Measurements from ENCODE around the gene NUAK1. TPM values are rescaled to one million over a fixed set of nuclear protein-coding genes. Genes with fewer than 3 reads are reported as not detected.
A peak's percentile ranks its signal among the peaks of the same experiment; 100 is the strongest.

Gene NUAK1
- total RNA-seq, 2 donors from 2014 or later, result not detected

DNA sequence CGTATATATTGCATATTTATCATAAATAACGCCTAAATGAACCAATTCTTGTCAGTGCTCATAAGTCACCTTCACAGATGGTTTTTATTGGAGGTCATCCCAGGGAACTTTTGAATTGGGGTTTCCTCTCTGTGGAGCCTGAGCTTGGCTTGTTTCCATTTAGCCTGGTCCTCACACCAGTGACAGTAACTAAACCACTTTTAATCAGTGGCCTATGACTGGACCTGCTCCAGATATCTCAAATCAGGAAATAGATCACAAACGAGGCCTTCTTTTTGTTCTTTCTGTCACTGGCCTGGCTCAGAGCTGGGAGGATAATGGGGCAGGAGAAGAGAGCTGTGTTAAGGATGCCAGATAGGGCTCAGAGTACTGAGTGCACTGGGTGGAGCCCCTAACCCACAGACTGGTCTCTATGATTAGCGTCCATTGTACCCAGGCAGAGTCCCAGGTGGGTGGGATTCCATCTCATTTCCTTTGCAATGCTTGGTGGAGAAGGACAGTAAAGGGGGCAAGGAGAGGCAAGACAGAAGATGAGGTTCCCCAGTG lies 92.4 kb downstream of the NUAK1 start:
- DNase-seq (ENCODE audit: low spot score in 2 of 2), result no peak
- no peaks in the 10 kb centered on the region for H3K36me3 Mint-ChIP-seq
- H3K27ac Mint-ChIP-seq, result no peak overlapping the region
- no peak for ATAC-seq
- no peaks in the 10 kb centered on the region for H3K9me3 Mint-ChIP-seq

DNA sequence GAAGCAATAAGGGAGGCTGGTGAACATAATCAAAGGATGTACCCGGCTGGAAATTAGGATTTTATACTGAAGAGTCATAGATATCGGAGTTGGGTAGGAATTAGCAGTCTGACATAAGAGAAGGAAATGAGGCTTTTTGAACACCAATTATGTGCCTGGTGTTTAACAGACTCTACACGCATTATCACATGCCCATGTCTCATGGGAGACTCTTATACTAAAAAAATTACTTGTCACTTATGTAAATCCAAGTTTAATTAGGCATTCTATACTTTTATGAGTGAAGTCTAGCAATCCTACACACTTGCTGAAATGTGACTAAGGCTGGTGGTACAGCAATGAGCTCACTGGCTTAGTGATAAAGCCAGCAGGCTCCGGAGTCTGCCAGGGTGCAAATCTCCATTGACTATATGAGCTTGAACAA lies 93.5 kb downstream of the NUAK1 start:
- Mint-ChIP-seq H3K9me3 (no peaks in the 10 kb centered on the region), H3K36me3 (no peaks in the 10 kb centered on the region), H3K27ac (no peak overlapping the region)
- DNase-seq (ENCODE audit: low spot score in 2 of 2) (no peak), ATAC-seq (no peak)

- no peak for ATAC-seq
- H3K9me3 Mint-ChIP-seq, result no peaks in the 10 kb centered on the region
- DNase-seq (ENCODE audit: low spot score in 2 of 2), result no peak
- no peaks in the 10 kb centered on the region for H3K36me3 Mint-ChIP-seq
- no peak overlapping the region for H3K27ac Mint-ChIP-seq
Observed at GRCh38 chr12:106044773-106045172, 94.0 kb downstream of the NUAK1 start.

GRCh38 chr12:106042037-106042436 lies 96.7 kb downstream of the NUAK1 start:
- Mint-ChIP-seq H3K9me3 (no peaks in the 10 kb centered on the region), H3K27ac (no peak overlapping the region), H3K36me3 (no peaks in the 10 kb centered on the region)
- DNase-seq (ENCODE audit: low spot score in 2 of 2) (no peak), ATAC-seq (no peak)

GRCh38 chr12:106040521-106040920 lies 98.2 kb downstream of the NUAK1 start:
- DNase-seq (ENCODE audit: low spot score in 2 of 2) (no peak), ATAC-seq (no peak)
- H3K36me3 Mint-ChIP-seq, result no peaks in the 10 kb centered on the region
- no peaks in the 10 kb centered on the region for H3K9me3 Mint-ChIP-seq
- no peak overlapping the region for H3K27ac Mint-ChIP-seq

- Mint-ChIP-seq H3K9me3 (no peaks in the 10 kb centered on the region), H3K36me3 (no peaks in the 10 kb centered on the region), H3K27ac (no peak overlapping the region)
- ATAC-seq (no peak), DNase-seq (ENCODE audit: low spot score in 2 of 2) (no peak)
Observed at GRCh38 chr12:106039646-106040404, 98.9 kb downstream of the NUAK1 start.

GRCh38 chr12:106039242-106039641 lies 99.5 kb downstream of the NUAK1 start:
- H3K36me3 Mint-ChIP-seq, result no peaks in the 10 kb centered on the region
- no peak overlapping the region for H3K27ac Mint-ChIP-seq
- no peak for ATAC-seq
- no peak for DNase-seq (ENCODE audit: low spot score in 2 of 2)
- H3K9me3 Mint-ChIP-seq, result no peaks in the 10 kb centered on the region

DNA sequence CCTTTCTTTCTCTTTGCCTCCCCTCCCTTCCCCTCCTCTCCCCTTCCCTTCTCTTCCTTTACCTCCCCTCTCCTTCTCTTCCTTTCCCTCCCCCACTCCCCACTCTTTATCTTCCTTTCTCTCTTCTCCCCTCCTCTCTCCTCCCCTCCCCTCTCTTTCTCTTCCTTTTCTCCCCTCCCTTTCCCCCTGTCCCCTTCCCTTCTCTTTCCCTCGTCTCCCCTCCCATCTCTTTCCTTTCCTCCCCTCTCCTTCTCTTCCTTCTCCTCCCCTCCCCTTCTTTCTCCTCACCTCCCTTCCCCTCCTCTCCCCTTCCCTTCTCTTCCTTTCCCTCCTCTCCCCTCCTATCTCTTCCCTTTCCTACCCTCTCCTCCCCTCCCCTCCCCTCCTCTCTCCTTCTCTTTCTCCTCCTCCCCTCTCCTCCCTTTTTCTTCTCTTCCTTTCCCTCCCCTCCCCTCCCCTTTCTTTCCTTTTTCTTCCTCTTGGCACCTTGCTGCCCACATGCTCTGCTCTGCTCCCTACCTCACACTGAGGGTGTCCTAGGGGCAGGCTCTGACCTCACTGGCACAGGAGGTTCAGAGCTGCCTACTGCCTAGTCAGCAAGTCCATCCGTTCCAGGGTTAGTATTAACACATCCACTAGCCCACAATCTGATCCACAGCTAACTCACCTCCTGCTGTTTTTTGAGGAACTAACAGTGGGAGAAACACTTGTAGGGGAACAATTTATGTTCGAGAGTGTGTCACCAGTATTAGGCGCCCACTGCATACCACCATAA lies 101.0 kb downstream of the NUAK1 start:
- no peaks in the 10 kb centered on the region for H3K36me3 Mint-ChIP-seq
- DNase-seq (ENCODE audit: low spot score in 2 of 2) (no peak), ATAC-seq (no peak)
- no peak overlapping the region for H3K27ac Mint-ChIP-seq
- H3K9me3 Mint-ChIP-seq, result no peaks in the 10 kb centered on the region

DNA sequence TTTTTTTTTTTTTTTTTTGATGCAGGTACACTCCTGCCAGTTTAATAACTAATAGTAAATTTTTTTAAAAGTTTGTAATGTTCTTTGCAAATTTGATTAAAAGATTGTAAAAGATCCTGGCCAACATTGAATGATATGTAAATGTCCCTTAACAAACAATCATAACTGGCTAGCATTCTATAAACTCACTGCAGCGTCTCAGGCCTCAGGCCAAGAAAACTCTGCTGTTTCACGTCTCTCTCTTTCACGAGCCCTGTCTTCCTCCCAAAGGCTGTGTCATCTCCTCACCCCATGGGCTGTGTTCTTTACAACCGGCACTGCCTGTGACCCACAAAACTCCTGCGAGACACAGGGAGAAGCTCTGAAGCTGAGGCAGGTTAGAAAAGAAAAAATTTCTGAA lies 103.3 kb downstream of the NUAK1 start:
- ATAC-seq (no peak), DNase-seq (ENCODE audit: low spot score in 2 of 2) (no peak)
- H3K27ac Mint-ChIP-seq, result no peak overlapping the region
- H3K36me3 Mint-ChIP-seq, result no peaks in the 10 kb centered on the region
- no peaks in the 10 kb centered on the region for H3K9me3 Mint-ChIP-seq

DNA sequence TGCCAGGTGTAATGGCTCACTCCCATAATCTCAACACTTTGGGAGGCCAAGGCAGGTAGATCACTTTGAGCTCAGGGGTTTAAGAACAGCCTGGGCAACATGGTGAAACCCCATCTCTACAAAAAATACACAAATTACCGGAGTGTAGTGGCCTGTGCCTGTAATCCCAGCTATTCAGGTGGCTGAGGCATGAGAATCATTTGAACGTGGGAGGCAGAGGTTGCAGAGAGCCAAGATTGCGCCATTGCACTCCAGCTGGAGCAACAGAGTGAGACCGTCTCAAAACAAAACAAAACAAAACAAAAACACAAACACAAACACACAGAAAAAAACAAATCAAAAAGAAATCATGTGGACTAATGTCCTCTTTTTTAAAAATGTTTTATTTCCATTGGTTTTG lies 104.4 kb downstream of the NUAK1 start:
- Mint-ChIP-seq H3K27ac (no peak overlapping the region), H3K9me3 (no peaks in the 10 kb centered on the region), H3K36me3 (no peaks in the 10 kb centered on the region)
- no peak for DNase-seq (ENCODE audit: low spot score in 2 of 2)
- ATAC-seq, result no peak

GRCh38 chr12:106033161-106033675 lies 105.5 kb downstream of the NUAK1 start:
- ATAC-seq (no peak), DNase-seq (ENCODE audit: low spot score in 2 of 2) (no peak)
- Mint-ChIP-seq H3K9me3 (no peaks in the 10 kb centered on the region), H3K27ac (no peak overlapping the region), H3K36me3 (no peaks in the 10 kb centered on the region)

DNA sequence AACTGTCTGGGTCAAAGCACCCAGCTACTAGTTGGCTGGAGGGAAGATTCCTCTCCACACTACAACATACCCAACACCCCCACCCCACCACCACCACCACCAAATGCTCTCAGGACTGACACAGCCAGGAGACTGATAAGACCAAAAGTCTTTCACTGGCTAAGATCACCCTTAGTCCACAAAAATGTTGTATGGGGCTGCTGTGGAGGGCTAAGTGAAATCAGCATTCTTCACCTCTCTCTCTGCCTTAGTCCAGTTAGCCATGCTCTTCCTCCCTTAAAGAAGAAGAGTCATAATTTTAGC lies 106.2 kb downstream of the NUAK1 start:
- no peak for DNase-seq (ENCODE audit: low spot score in 2 of 2)
- H3K36me3 Mint-ChIP-seq, result no peaks in the 10 kb centered on the region

GRCh38 chr12:106031761-106032622 lies 106.8 kb downstream of the NUAK1 start:
- no peak overlapping the region for H3K27ac Mint-ChIP-seq
- ATAC-seq (no peak), DNase-seq (ENCODE audit: low spot score in 2 of 2) (no peak)
- no peaks in the 10 kb centered on the region for H3K36me3 Mint-ChIP-seq
- no peaks in the 10 kb centered on the region for H3K9me3 Mint-ChIP-seq

More for the DNA sequence above, 106.2 kb downstream of the NUAK1 start:
- Mint-ChIP-seq H3K9me3 (no peaks in the 10 kb centered on the region), H3K27ac (no peak overlapping the region)
- no peak for ATAC-seq

- ATAC-seq, result peak in 1 of 2 donors; percentile 76
- no peak for DNase-seq (ENCODE audit: low spot score in 2 of 2)
- H3K9me3 Mint-ChIP-seq, result no peaks in the 10 kb centered on the region
- no peaks in the 10 kb centered on the region for H3K36me3 Mint-ChIP-seq
- H3K27ac Mint-ChIP-seq, result no peak overlapping the region
Observed at GRCh38 chr12:106030210-106031071, 108.3 kb downstream of the NUAK1 start.

GRCh38 chr12:106029532-106029931 lies 109.2 kb downstream of the NUAK1 start:
- ATAC-seq, result no peak
- Mint-ChIP-seq H3K27ac (no peak overlapping the region), H3K36me3 (no peaks in the 10 kb centered on the region), H3K9me3 (no peaks in the 10 kb centered on the region)
- DNase-seq (ENCODE audit: low spot score in 2 of 2), result no peak

DNA sequence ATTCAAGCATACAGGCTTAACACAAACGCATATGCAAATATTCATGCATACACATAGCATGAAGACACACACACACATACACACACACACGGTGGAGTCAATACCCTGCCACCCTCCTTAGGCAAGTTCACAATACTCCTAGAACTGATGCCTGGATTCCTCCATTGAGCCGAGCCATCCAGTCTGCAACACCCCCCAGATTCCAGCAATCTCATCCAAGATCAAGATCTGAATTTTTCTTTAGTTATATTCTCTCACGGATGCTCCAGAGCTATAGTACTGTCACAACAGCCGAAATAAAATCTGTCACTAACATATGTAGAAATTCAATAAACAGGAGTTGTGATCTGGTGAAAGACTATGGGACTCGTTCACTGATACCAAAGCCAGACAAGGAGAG lies 110.8 kb downstream of the NUAK1 start:
- Mint-ChIP-seq H3K9me3 (no peaks in the 10 kb centered on the region), H3K27ac (no peak overlapping the region), H3K36me3 (no peaks in the 10 kb centered on the region)
- ATAC-seq (no peak), DNase-seq (ENCODE audit: low spot score in 2 of 2) (no peak)

All from activated naive CD4-positive, alpha-beta T cell treated with anti-CD3 and anti-CD28 coated beads, Interleukin-2, amount 50 U/mL, for 72 hours (primary cell).